ENCODE measurements around the gene C5orf22.
A peak's percentile ranks its signal among the peaks of the same experiment; 100 is the strongest.
"Not testable (repeated sequence)": the region's sequence is repeated elsewhere in the genome, so short reads cannot be mapped to it uniquely, and the experiment has no call there.

C5orf22 gene

GRCh38 chr5:31556461-31556860, 24.4 kb downstream of the C5orf22 start:
- DNase-seq: no peak

- DNase-seq: no peak
These were observed 27.8 kb downstream of the C5orf22 start for GRCh38 chr5:31559942-31560341.

- DNase-seq: no peak
These were observed 29.8 kb downstream of the C5orf22 start for GRCh38 chr5:31561946-31562345.

- DNase-seq: no peak
These were observed 31.1 kb downstream of the C5orf22 start for GRCh38 chr5:31563216-31563615.

- DNase-seq: not testable (repeated sequence)
These were observed 34.3 kb downstream of the C5orf22 start for GRCh38 chr5:31566362-31566761.

- no peak for DNase-seq
These were observed 36.3 kb downstream of the C5orf22 start for GRCh38 chr5:31568302-31568835.

GRCh38 chr5:31569068-31569467, 37.0 kb downstream of the C5orf22 start:
- no peak for DNase-seq

- no peak for DNase-seq
These were observed 41.5 kb downstream of the C5orf22 start for GRCh38 chr5:31573494-31574142.

GRCh38 chr5:31574772-31575171, 42.7 kb downstream of the C5orf22 start:
- no peak for DNase-seq

GRCh38 chr5:31577438-31577837, 45.3 kb downstream of the C5orf22 start:
- no peak for DNase-seq

- DNase-seq: no peak
These were observed 47.5 kb downstream of the C5orf22 start for GRCh38 chr5:31579558-31579957.

GRCh38 chr5:31581498-31582099, 49.5 kb downstream of the C5orf22 start:
- DNase-seq: peak; percentile 6

GRCh38 chr5:31583129-31583528, 51.0 kb downstream of the C5orf22 start:
- no peak for DNase-seq

- no peak for DNase-seq
These were observed 53.2 kb downstream of the C5orf22 start for GRCh38 chr5:31585166-31585894.

- DNase-seq: no peak
These were observed 53.8 kb downstream of the C5orf22 start for GRCh38 chr5:31585895-31586270.

GRCh38 chr5:31587546-31587945, 55.4 kb downstream of the C5orf22 start:
- DNase-seq: no peak

- no peak for DNase-seq
These were observed 61.6 kb downstream of the C5orf22 start for GRCh38 chr5:31593665-31594064.

GRCh38 chr5:31596354-31596753, 64.3 kb downstream of the C5orf22 start:
- no peak for DNase-seq

GRCh38 chr5:31598640-31599611, 66.8 kb downstream of the C5orf22 start:
- no peak for DNase-seq

- not testable (repeated sequence) for DNase-seq
These were observed 70.2 kb downstream of the C5orf22 start for GRCh38 chr5:31602305-31602704.

- no peak for DNase-seq
These were observed 72.1 kb downstream of the C5orf22 start for GRCh38 chr5:31604240-31604639.

- DNase-seq: no peak
These were observed 72.5 kb downstream of the C5orf22 start for GRCh38 chr5:31604644-31605043.
